H9 (cell line): ENCODE measurements around the gene LRP1B. TPM values are rescaled to one million over a fixed set of nuclear protein-coding genes. Genes with fewer than 3 reads are reported as not detected.
A peak's percentile ranks its signal among the peaks of the same experiment; 100 is the strongest.

Experiments used
- DNase-seq: peaks from one replicate; pipeline ENCODE4 v3.0.0-alpha.2; 2017
- H2AFZ ChIP-seq: one replicate; pipeline ENCODE4 v1.6.1; 2013; ENCODE audit warnings: mild to moderate bottlenecking, low read length, control low read depth, moderate library complexity
- H2AK5ac ChIP-seq: 2 replicates; pipeline ENCODE4 v1.6.1; 2013; ENCODE audit warnings: low read length, control low read depth, mixed read lengths; ENCODE audit not compliant: insufficient read length
- H2BK120ac ChIP-seq: one replicate; pipeline ENCODE4 v1.6.1; 2013; ENCODE audit warnings: low read depth, mild to moderate bottlenecking, low read length, control low read depth, inconsistent platforms; ENCODE audit not compliant: poor library complexity, severe bottlenecking
- H2BK12ac ChIP-seq: 2 replicates; pipeline ENCODE4 v1.6.1; 2013; ENCODE audit warnings: low read length, control low read depth, mixed read lengths, low read depth; ENCODE audit not compliant: insufficient read length
- H2BK15ac ChIP-seq: 2 replicates; pipeline ENCODE4 v1.6.1; 2013; ENCODE audit warnings: low read depth, low read length, control low read depth
- H2BK20ac ChIP-seq: one replicate; pipeline ENCODE4 v1.6.1; 2013; ENCODE audit warnings: low read depth, mild to moderate bottlenecking, low read length, control low read depth, inconsistent platforms; ENCODE audit not compliant: poor library complexity, severe bottlenecking
- H2BK5ac ChIP-seq: 2 replicates; pipeline ENCODE4 v1.6.1; 2013; ENCODE audit warnings: low read length, control low read depth, mixed read lengths; ENCODE audit not compliant: insufficient read length
- H3K14ac ChIP-seq: 2 replicates; pipeline ENCODE4 v1.6.1; 2013; ENCODE audit warnings: low read length, control low read depth; ENCODE audit not compliant: insufficient read depth
- H3K18ac ChIP-seq: 2 replicates; pipeline ENCODE4 v1.6.1; 2013; ENCODE audit warnings: low read depth, mild to moderate bottlenecking, mixed read lengths, low read length, control low read depth; ENCODE audit not compliant: insufficient read length
- H3K23ac ChIP-seq: 2 replicates; pipeline ENCODE4 v1.6.1; 2013; ENCODE audit warnings: low read length, control low read depth, mixed read lengths, low read depth; ENCODE audit not compliant: insufficient read length
- H3K23me2 ChIP-seq: 2 replicates; pipeline ENCODE4 v1.6.1; 2013; ENCODE audit warnings: low read depth, mild to moderate bottlenecking, mixed read lengths, low read length, control low read depth; ENCODE audit not compliant: insufficient read length, poor library complexity, severe bottlenecking
- H3K27ac ChIP-seq: 2 replicates; pipeline ENCODE4 v1.5.1; 2013; ENCODE audit warnings: low read length, control low read depth, mixed read lengths, low read depth; ENCODE audit not compliant: insufficient read length
- H3K27me3 ChIP-seq: 2 replicates; pipeline ENCODE4 v1.6.1; 2013; ENCODE audit warnings: low read length, control low read depth, inconsistent platforms; ENCODE audit not compliant: insufficient read depth
- H3K4ac ChIP-seq: 2 replicates; pipeline ENCODE4 v1.6.1; 2013; ENCODE audit warnings: low read depth, mild to moderate bottlenecking, control low read depth, inconsistent platforms, low read length, moderate library complexity
- H3K4me1 ChIP-seq: 2 replicates; pipeline ENCODE4 v1.6.1; 2013; ENCODE audit warnings: low read length, control low read depth, inconsistent platforms; ENCODE audit not compliant: insufficient read depth
- H3K4me2 ChIP-seq: 2 replicates; pipeline ENCODE4 v1.6.1; 2013; ENCODE audit warnings: low read length, control low read depth, mixed read lengths; ENCODE audit not compliant: insufficient read length, insufficient read depth
- H3K56ac ChIP-seq: 2 replicates; pipeline ENCODE4 v1.6.1; 2013; ENCODE audit warnings: low read depth, mild to moderate bottlenecking, mixed read lengths, low read length, control low read depth; ENCODE audit not compliant: insufficient read length
- H3K79me1 ChIP-seq: 2 replicates; pipeline ENCODE4 v1.6.1; 2013; ENCODE audit warnings: low read depth, mild to moderate bottlenecking, moderate library complexity, low read length, control low read depth, inconsistent platforms; ENCODE audit not compliant: insufficient read depth, poor library complexity, severe bottlenecking
- H3K79me2 ChIP-seq: 2 replicates; pipeline ENCODE4 v1.6.1; 2013; ENCODE audit warnings: low read length, control low read depth, inconsistent platforms; ENCODE audit not compliant: insufficient read depth
- H3K9ac ChIP-seq: 2 replicates; pipeline ENCODE4 v1.6.1; 2013; ENCODE audit warnings: low read length, control low read depth, mixed read lengths; ENCODE audit not compliant: insufficient read length; ENCODE audit errors: extremely low read depth
- H3K9me3 ChIP-seq: one replicate; pipeline ENCODE4 v1.6.1; 2013; ENCODE audit warnings: low read depth, low read length, inconsistent platforms; ENCODE audit not compliant: control insufficient read depth
- H3T11ph ChIP-seq: one replicate; pipeline ENCODE4 v1.6.1; 2013; ENCODE audit warnings: mild to moderate bottlenecking, low read length, control low read depth, inconsistent platforms
- H4K20me1 ChIP-seq: one replicate; pipeline ENCODE4 v1.6.1; 2013; ENCODE audit not compliant: control insufficient read depth, insufficient read length, insufficient read depth
- H4K5ac ChIP-seq: 2 replicates; pipeline ENCODE4 v1.6.1; 2013; ENCODE audit warnings: low read depth, mild to moderate bottlenecking, mixed read lengths, low read length, control low read depth; ENCODE audit not compliant: insufficient read length
- H4K8ac ChIP-seq: replicated peaks from 2 replicates; pipeline ENCODE4 v1.6.1; 2013; ENCODE audit warnings: low read length, control low read depth, mixed read lengths, low read depth; ENCODE audit not compliant: insufficient read length
- H4K91ac ChIP-seq: 2 replicates; pipeline ENCODE4 v1.6.1; 2013; ENCODE audit warnings: low read depth, mild to moderate bottlenecking, moderate library complexity, mixed read lengths, low read length, control low read depth; ENCODE audit not compliant: insufficient read length
- H3K27ac Mint-ChIP-seq, 3 experiments: 2 replicates in 2 of 3; 3 replicates in 1 of 3; pipeline ENCODE4 v1.8.0; 2020 to 2021; ENCODE audit warnings: mixed read lengths in 3 of 3, mild to moderate bottlenecking in 1 of 3, moderate library complexity in 1 of 3
- H3K27me3 Mint-ChIP-seq: 2 replicates; pipeline ENCODE4 v1.8.0; 2021; ENCODE audit warnings: low read depth, mild to moderate bottlenecking, moderate library complexity, mixed read lengths
- H3K36me3 Mint-ChIP-seq, 3 experiments: 2 replicates in 2 of 3; 3 replicates in 1 of 3; pipeline ENCODE4 v1.8.0; 2020 to 2021; ENCODE audit warnings: low read depth in 3 of 3, mixed read lengths in 3 of 3; ENCODE audit not compliant: insufficient read depth in 1 of 3
- H3K4me1 Mint-ChIP-seq, 2 experiments: 2 replicates each; pipeline ENCODE4 v1.8.0; 2020; ENCODE audit warnings: mixed read lengths in 2 of 2
- H3K4me3 Mint-ChIP-seq, 2 experiments: 2 replicates in 1 of 2; 3 replicates in 1 of 2; pipeline ENCODE4 v1.8.0; 2020 to 2021; ENCODE audit warnings: mild to moderate bottlenecking in 2 of 2, mixed read lengths in 2 of 2, moderate library complexity in 1 of 2
- H3K9me3 Mint-ChIP-seq, 2 experiments: 2 replicates in 1 of 2; 3 replicates in 1 of 2; pipeline ENCODE4 v1.8.0; 2020; ENCODE audit warnings: mild to moderate bottlenecking in 2 of 2, mixed read lengths in 2 of 2, moderate library complexity in 1 of 2
- CTCF ChIP-seq: fragments of 200-600 bp; sonication (generic); conservative IDR thresholded peaks from 3 replicates; pipeline ENCODE4 v1.8.0; 2021; ENCODE audit warnings: antibody characterized with exemption, mild to moderate bottlenecking
- WGBS: extraction: QIAGEN DNeasy Blood & Tissue Kit; methylation state at CpG from one replicate; pipeline ENCODE4 v1.1.7; 2013; ENCODE audit warnings: missing lambda C conversion rate, low lambda C conversion rate, mixed read lengths; ENCODE audit not compliant: insufficient read length; ENCODE audit errors: extremely low coverage; 5-methylcytosine and 5-hydroxymethylcytosine counted together
- total RNA-seq: library from RNA; stranded (reverse); gene quantifications from 2 replicates; pipeline ENCODE4 v1.2.1, GENCODE V29; 2021

Gene LRP1B
- total RNA-seq, 1 experiment from 2014 or later, result not detected

GRCh38 chr2:140242889-140243288 is 1887.9 kb downstream of the LRP1B start:
- no peaks in the 10 kb centered on the region for H3K36me3 Mint-ChIP-seq
- H2BK5ac ChIP-seq, result no peak overlapping the region
- no peak overlapping the region for H3K27ac ChIP-seq
- H2AK5ac ChIP-seq, result no peak overlapping the region
- H3K27ac Mint-ChIP-seq, result no peak overlapping the region
- no peaks in the 10 kb centered on the region for H4K20me1 ChIP-seq
- H3K9me3 ChIP-seq, result no peaks in the 10 kb centered on the region
- H3K4me3 Mint-ChIP-seq, result no peak overlapping the region
- H3K9ac ChIP-seq, result no peak overlapping the region
- no peaks in the 10 kb centered on the region for H3K79me2 ChIP-seq
- peak; percentile 42; the same call in 1 of the 3 replicates for TF ChIP-seq CTCF
- H3K18ac ChIP-seq, result no peak overlapping the region
- H4K91ac ChIP-seq, result no peak overlapping the region
- no peak overlapping the region for H4K8ac ChIP-seq
- no peaks in the 10 kb centered on the region for H3K4me1 ChIP-seq
- no peak overlapping the region for H3K23ac ChIP-seq
- no peak overlapping the region for H2AFZ ChIP-seq
- H3K9me3 Mint-ChIP-seq, result no peaks in the 10 kb centered on the region
- 0 out of 4 replicates have a peak, but pooled peaks cover 0 to 3% of the 10 kb centered on the region in 2 experiments for H3K4me1 Mint-ChIP-seq
- no peaks in the 10 kb centered on the region for H3K23me2 ChIP-seq
- no peak for DNase-seq
- WGBS, result no CpG with 5 or more reads among the region's 1 CpG
- H3K27me3 ChIP-seq, result no peaks in the 10 kb centered on the region
- no peak overlapping the region for H3K4ac ChIP-seq
- H3K14ac ChIP-seq, result no peak overlapping the region
- H2BK20ac ChIP-seq, result no peak overlapping the region
- no peaks in the 10 kb centered on the region for H3K27me3 Mint-ChIP-seq
- no peak overlapping the region for H4K5ac ChIP-seq
- no peak overlapping the region for H3K56ac ChIP-seq
- H2BK15ac ChIP-seq, result no peak overlapping the region
- no peak overlapping the region for H3K4me2 ChIP-seq
- no peaks in the 10 kb centered on the region for H3K79me1 ChIP-seq
- H3T11ph ChIP-seq, result no peak overlapping the region
- H2BK120ac ChIP-seq, result no peak overlapping the region
- no peak overlapping the region for H2BK12ac ChIP-seq
